ENCODE data around the gene LRRC56.

The LRRC56 gene

GRCh38 chr11:556662-557256 is 19.4 kb downstream of the LRRC56 start:
- DNase-seq = no peak

- DNase-seq = no peak
Measured at GRCh38 chr11:557328-558132, 20.2 kb downstream of the LRRC56 start.

GRCh38 chr11:558503-558902 is 21.2 kb downstream of the LRRC56 start:
- DNase-seq = no peak

GRCh38 chr11:559020-559620 is 21.8 kb downstream of the LRRC56 start:
- no peak for DNase-seq

- DNase-seq = no peak
Measured at GRCh38 chr11:559712-560304, 22.5 kb downstream of the LRRC56 start.

- DNase-seq = peak; percentile 20 to 89 (median 75)
Measured at GRCh38 chr11:560305-561147, 23.2 kb downstream of the LRRC56 start, which contains the start of the genes LMNTD2 and RASSF7. Gene LMNTD2, minus strand, starts transcription at chr11:560738. Its CDS starts 22 bp downstream, at chr11:560716. Gene RASSF7, plus strand, starts transcription at chr11:560970. Its CDS starts 799 bp downstream, at chr11:561769.

GRCh38 chr11:561148-562003 is 24.0 kb downstream of the LRRC56 start:
- DNase-seq = peak in 1 of 51 donors; percentile 27

GRCh38 chr11:562046-562645 is 24.8 kb downstream of the LRRC56 start:
- no peak for DNase-seq

- no peak for DNase-seq
Measured at GRCh38 chr11:563066-563811, 25.9 kb downstream of the LRRC56 start.

GRCh38 chr11:563812-564578 is 26.7 kb downstream of the LRRC56 start:
- no peak for DNase-seq

- DNase-seq = no peak
Measured at GRCh38 chr11:565921-566509, 28.7 kb downstream of the LRRC56 start.

- DNase-seq = no peak
Measured at GRCh38 chr11:567011-567628, 29.8 kb downstream of the LRRC56 start.

GRCh38 chr11:567629-568292 is 30.4 kb downstream of the LRRC56 start:
- no peak for DNase-seq

GRCh38 chr11:568306-569157 is 31.2 kb downstream of the LRRC56 start:
- DNase-seq = peak; percentile 8 to 93 (median 81)

GRCh38 chr11:569158-569885 is 32.0 kb downstream of the LRRC56 start:
- DNase-seq = no peak
